GM18868 (cell line): ENCODE data around the gene EMP1.
A peak's percentile ranks its signal among the peaks of the same experiment; 100 is the strongest.

Experiments
- ATAC-seq: cut with Tn5 transposase; IDR thresholded peaks from one replicate; pipeline ENCODE4 v1.9.1; 2021; ENCODE audit warnings: mild to moderate bottlenecking, moderate library complexity; ENCODE audit not compliant: unreplicated experiment

EMP1 gene

GRCh38 chr12:13195785-13196129 is 769 bp upstream of the EMP1 start:
- ATAC-seq = no peak

GRCh38 chr12:13197032-13197431 is 506 bp downstream of the EMP1 start:
- no peak for ATAC-seq

GRCh38 chr12:13197526-13198143 is 1.1 kb downstream of the EMP1 start:
- no peak for ATAC-seq

- no peak for ATAC-seq
Observed at GRCh38 chr12:13198241-13198640, 1.7 kb downstream of the EMP1 start.

GRCh38 chr12:13198876-13199275 is 2.4 kb downstream of the EMP1 start:
- no peak for ATAC-seq

GRCh38 chr12:13199592-13199991 is 3.1 kb downstream of the EMP1 start:
- no peak for ATAC-seq

GRCh38 chr12:13200841-13201240 is 4.3 kb downstream of the EMP1 start:
- no peak for ATAC-seq

- ATAC-seq = no peak
Observed at GRCh38 chr12:13203034-13203922, 6.8 kb downstream of the EMP1 start.

- ATAC-seq = no peak
Observed at GRCh38 chr12:13204428-13204827, 7.9 kb downstream of the EMP1 start.

GRCh38 chr12:13205809-13206559 is 9.5 kb downstream of the EMP1 start:
- no peak for ATAC-seq

GRCh38 chr12:13206560-13206897 is 10.0 kb downstream of the EMP1 start:
- no peak for ATAC-seq

GRCh38 chr12:13208533-13209435 is 12.3 kb downstream of the EMP1 start:
- no peak for ATAC-seq

GRCh38 chr12:13209436-13210235 is 13.1 kb downstream of the EMP1 start:
- ATAC-seq = no peak

GRCh38 chr12:13210236-13211190 is 14.0 kb downstream of the EMP1 start:
- ATAC-seq = no peak

GRCh38 chr12:13211191-13211858 is 14.8 kb downstream of the EMP1 start:
- no peak for ATAC-seq

GRCh38 chr12:13211859-13212664 is 15.5 kb downstream of the EMP1 start:
- peak; percentile 56 for ATAC-seq

GRCh38 chr12:13215056-13215455 is 18.5 kb downstream of the EMP1 start:
- no peak for ATAC-seq

GRCh38 chr12:13218641-13219040 is 22.1 kb downstream of the EMP1 start:
- ATAC-seq = no peak
